Effector memory CD4-positive, alpha-beta T cell (primary cell): ENCODE results near the gene GATD1.

Experiments used
- DNase-seq, 3 donors: peaks; one replicate each; pipeline ENCODE4 v3.0.0-alpha.2; 2020
- H3K27ac ChIP-seq: 2 replicates; pipeline ENCODE4 v1.7.0; 2013; ENCODE audit warnings: mild to moderate bottlenecking, low read length, moderate library complexity; ENCODE audit not compliant: insufficient read depth, poor library complexity, severe bottlenecking
- H3K27me3 ChIP-seq: replicated peaks from 2 replicates; pipeline ENCODE4 v1.7.0; 2013; ENCODE audit warnings: mild to moderate bottlenecking, low read length; ENCODE audit not compliant: insufficient read depth, control insufficient read depth, poor library complexity, severe bottlenecking
- H3K36me3 ChIP-seq: 2 replicates; pipeline ENCODE4 v1.7.0; 2013; ENCODE audit warnings: mild to moderate bottlenecking, low read length, moderate library complexity; ENCODE audit not compliant: control insufficient read depth, insufficient read depth
- H3K4me1 ChIP-seq: 2 replicates; pipeline ENCODE4 v1.7.0; 2013; ENCODE audit warnings: low read length, mild to moderate bottlenecking; ENCODE audit not compliant: control insufficient read depth, insufficient read depth, poor library complexity, severe bottlenecking
- H3K4me3 ChIP-seq: 2 replicates; pipeline ENCODE4 v1.7.0; 2013; ENCODE audit warnings: low read length, low read depth, mild to moderate bottlenecking; ENCODE audit not compliant: insufficient read depth, poor library complexity, severe bottlenecking
- H3K9me3 ChIP-seq: 2 replicates; pipeline ENCODE4 v1.7.0; 2013; ENCODE audit warnings: mild to moderate bottlenecking, low read length, moderate library complexity; ENCODE audit not compliant: control insufficient read depth

The GATD1 gene

DNA sequence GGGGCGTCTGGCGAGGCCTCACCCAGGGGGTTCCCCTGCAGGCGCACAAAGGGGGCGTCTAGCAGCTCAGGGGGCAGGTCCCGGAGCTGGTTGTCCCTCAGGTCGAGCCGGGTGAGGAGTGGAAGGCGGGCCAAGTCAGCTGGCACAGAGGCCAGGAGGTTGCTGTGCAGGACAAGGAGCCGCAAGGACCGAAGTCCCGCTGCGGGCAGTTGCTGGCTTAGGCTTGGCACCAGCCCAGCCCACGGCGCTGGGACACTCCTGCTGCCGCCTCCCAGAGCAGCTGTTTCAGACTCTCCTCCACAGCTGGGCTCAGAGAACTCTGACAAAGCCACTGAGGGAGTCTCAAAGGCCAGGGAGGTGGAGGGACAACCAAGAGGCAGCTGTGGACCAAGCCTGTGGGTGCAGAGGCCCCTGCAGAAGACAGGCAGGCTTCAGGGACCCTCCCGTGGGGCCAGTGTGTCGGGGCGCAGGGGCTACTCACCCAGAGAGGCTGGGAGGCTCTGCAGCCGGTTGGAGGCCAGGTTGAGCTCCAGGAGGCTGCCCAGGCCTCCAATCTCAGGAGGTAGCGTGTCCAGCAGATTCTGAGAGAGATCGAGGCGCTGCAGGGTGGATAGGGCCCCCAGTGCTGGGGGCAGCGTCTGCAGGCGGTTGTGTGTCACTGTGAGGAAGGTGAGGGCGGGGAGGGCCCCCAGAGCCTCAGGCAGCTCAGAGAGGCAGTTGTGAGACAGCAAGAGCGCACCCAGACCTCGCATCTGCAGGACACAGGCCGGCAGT lies 25.6 kb upstream of the GATD1 start:
- no peak overlapping the region for H3K27ac ChIP-seq
- no peaks in the 10 kb centered on the region for H3K9me3 ChIP-seq
- peaks cover 13% of the 10 kb centered on the region for H3K36me3 ChIP-seq
- no peaks in the 10 kb centered on the region for H3K27me3 ChIP-seq
- no peak overlapping the region for H3K4me3 ChIP-seq
- H3K4me1 ChIP-seq = peaks cover 15% of the 10 kb centered on the region
- DNase-seq = no peak

DNA sequence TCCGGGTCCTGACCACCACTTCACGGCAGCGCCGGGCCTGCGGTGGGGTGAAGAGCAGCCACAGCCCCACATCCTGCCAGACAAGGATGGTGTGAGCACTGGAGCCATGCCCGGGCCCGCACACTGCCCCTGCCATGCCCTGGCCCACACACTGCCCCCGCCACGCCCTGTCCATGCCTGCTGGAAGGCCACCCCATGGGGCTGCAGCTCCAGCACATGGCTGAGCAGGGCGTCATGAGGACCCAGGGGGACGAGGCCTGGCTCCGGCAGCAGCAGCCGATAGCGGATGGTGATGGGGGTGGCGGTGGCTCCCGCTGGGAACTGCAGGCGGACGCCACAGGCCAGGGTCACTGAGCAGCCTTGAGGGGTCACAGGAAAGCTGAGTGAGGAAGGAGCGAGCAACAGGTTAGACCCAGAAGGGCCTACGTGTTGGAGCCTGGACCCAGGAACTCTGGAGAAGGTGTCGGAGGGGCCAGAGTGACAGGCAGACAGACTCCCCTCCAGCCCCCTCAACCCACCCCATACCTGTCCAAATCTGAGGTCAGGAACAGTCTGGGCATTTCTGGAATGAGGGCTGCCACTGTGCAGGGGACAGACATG lies 24.8 kb upstream of the GATD1 start:
- DNase-seq = no peak
- no peaks in the 10 kb centered on the region for H3K27me3 ChIP-seq
- no peak overlapping the region for H3K4me3 ChIP-seq
- H3K4me1 ChIP-seq = peaks cover 21% of the 10 kb centered on the region
- H3K9me3 ChIP-seq = no peaks in the 10 kb centered on the region
- H3K27ac ChIP-seq = no peak overlapping the region
- peaks cover 13% of the 10 kb centered on the region for H3K36me3 ChIP-seq

DNA sequence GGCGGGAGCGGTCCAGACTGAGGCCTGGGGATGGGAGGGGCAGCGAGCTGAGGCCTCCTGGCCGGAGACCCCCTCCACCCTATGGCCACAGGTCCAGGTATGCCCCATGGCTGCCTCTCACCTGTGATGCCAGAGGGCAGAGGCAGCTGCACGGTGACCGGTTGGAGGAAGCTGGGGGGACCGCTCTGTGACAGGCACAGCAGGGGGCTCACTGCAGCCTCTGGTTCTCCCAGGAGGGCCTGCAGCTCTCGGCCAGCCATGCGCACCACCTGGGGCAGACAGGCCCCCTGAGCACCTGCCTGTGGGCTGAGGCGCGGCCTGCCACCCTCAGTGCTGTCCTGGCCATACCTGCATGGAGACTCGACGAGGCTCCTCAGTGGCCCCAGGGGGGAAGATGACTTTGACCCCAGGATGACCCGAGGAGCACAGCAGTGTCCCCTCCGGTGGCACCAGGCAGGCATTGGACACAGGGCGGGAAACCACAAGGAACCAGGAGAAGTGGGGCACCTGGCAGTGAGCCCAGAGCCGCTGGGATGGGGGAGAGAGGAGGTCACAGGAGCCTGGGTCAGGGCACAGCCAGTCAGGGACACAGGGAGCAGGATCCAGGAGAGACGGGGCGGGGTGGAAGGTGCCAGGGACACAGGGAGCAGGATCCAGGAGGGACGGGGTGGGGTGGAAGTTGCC lies 24.0 kb upstream of the GATD1 start:
- Histone ChIP-seq H3K4me1 (peaks cover 30% of the 10 kb centered on the region), H3K4me3 (no peak overlapping the region), H3K36me3 (peaks cover 13% of the 10 kb centered on the region), H3K9me3 (no peaks in the 10 kb centered on the region), H3K27me3 (no peaks in the 10 kb centered on the region), H3K27ac (no peak overlapping the region)
- no peak for DNase-seq

DNA sequence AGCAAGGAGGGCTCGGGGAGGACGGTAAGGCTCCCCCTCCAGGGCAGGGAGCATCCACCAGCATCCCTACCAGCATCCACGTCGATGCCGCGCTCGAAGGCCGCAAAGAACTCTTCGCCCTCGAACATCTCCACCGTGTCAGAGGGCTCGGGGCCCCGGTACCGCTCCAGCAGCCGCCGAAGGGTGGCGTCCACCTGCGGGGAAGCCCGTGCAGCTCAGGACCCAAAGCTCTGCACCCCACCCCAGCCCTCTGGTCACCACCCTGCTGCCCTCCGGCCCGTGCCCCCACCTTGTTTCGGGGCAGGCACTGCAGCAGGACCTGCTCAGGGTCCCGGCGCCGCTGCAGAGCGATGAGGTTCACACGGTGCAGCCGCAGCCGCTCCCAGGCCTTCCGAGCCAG lies 23.2 kb upstream of the GATD1 start:
- H3K9me3 ChIP-seq = no peaks in the 10 kb centered on the region
- peaks cover 13% of the 10 kb centered on the region for H3K36me3 ChIP-seq
- no peak overlapping the region for H3K4me3 ChIP-seq
- no peaks in the 10 kb centered on the region for H3K27me3 ChIP-seq
- H3K4me1 ChIP-seq = peaks cover 33% of the 10 kb centered on the region
- no peak for DNase-seq
- H3K27ac ChIP-seq = no peak overlapping the region

DNA sequence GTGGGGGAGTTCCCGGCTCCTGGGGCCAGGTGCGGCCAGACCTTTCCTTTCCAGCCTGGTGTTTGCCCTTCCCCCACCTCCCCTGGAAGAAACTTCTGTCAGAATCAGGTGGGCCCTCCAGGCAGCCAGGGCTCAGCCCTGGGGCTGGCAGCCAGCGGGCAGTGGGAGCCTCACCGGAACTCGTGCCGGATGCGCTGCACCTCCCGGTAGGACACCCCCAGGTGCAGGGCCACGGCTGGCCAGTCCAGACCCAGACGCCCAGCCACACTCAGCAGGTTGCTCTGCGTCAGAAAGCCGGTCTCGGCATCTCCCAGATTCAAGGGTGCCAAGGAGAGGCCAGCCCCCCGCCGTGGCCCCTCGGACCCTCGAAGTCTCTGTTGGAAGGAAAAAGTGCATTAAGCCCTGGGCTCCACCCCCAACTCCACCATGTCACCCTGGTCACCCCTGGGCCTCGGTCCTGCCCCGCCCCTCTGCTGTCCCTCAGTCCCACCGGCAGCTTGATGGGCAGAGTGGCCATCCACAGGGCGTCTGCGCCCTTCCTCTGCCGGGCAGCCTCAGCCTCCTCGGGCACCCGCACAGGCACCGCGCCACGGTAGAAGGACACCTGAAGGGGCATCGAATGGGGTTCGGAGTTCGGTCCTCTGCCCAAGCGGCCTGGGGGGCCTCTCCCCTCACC lies 22.5 kb upstream of the GATD1 start:
- no peak for DNase-seq
- H3K4me3 ChIP-seq = no peak overlapping the region
- no peaks in the 10 kb centered on the region for H3K9me3 ChIP-seq
- H3K4me1 ChIP-seq = peaks cover 34% of the 10 kb centered on the region
- H3K27ac ChIP-seq = no peak overlapping the region
- peaks cover 13% of the 10 kb centered on the region for H3K36me3 ChIP-seq
- H3K27me3 ChIP-seq = no peaks in the 10 kb centered on the region

DNA sequence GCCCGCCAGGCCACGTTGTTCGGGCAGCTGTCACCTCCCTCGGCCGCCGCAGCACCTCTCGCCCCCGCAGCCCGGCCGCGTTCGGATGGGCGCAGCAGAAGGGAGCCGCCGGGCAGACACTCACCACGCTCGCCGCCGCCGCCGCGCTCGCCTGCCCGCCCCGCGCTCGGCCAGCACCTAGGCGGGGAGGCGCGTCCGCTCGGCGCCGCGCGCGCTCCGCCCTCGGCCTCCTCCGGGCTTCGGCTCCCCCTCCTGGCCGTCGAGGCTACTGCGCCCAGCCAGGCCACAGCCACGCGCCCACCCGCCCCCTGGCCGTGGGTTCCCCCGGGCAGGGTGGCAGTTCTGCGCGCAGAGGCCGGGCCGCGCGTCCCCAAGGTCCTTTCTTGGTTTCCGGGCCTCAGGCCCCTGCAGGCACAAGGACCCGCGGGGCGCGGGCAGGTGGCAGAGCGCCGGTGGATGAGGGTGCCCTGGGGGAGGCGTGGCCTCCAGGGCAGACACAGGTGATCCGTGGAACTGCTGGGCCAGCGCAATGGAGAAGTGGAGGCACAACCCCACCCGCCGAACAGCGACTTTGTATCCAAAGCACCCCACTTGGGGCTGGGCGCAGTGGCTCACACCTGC lies 20.9 kb upstream of the GATD1 start, which contains the start of gene SLC25A22:
SLC25A22 (minus strand) TSS at position 189 of the 621 bp plus-strand sequence. CDS start 3,275 bp downstream, outside the sequence.
- Histone ChIP-seq H3K36me3 (peaks cover 22% of the 10 kb centered on the region), H3K27me3 (no peaks in the 10 kb centered on the region), H3K4me3 (peak within 1 kb of the TSS; percentile 91), H3K4me1 (peaks cover 29% of the 10 kb centered on the region), H3K27ac (peak within 1 kb of the TSS; percentile 98), H3K9me3 (no peaks in the 10 kb centered on the region)
- DNase-seq = peak; percentile 70 to 75 (median 71)

DNA sequence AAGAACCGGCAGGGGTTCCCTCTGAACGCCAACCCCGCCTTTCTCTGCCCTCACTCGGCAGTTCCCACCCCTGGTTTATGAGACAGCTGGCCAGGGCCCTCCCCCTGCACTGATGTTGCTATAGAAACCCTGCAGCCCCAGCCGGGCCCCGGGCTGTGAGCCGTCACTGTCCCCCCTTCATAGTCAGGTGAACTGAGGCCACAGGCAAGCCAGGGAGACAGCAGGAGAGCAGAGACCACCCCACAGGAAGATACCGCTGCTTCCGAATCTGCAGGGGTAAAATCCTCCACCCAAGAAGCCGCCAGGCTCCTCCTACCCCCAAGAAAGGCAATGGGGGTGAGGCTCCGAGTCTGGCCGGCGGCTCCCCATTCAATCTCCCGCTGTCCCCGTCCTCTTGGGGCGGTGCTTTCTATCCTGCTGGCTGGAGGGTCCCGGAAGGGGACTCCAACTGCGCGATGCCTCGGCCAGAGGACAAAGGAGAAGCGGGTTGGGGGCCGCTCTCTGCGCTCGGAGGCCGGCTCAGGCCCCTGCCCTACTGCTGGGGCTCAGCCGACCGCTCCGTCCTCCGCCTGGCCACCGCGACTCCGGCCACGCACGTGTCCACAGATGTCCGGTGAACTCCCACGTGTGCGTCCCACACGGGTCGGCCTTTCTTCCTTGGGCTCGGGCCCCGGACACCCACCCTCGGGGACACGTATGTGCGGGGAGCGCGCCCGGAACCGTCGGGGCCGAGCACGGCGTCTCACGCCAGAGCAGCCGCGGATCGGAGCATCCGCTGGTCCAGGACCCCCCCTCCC lies 20.2 kb upstream of the GATD1 start:
- Histone ChIP-seq H3K4me1 (peaks cover 29% of the 10 kb centered on the region), H3K9me3 (no peaks in the 10 kb centered on the region), H3K4me3 (peak overlapping the region; percentile 91), H3K27me3 (no peaks in the 10 kb centered on the region), H3K27ac (peak overlapping the region; percentile 98), H3K36me3 (peaks cover 25% of the 10 kb centered on the region)
- peak; percentile 70 to 81 (median 74) for DNase-seq

DNA sequence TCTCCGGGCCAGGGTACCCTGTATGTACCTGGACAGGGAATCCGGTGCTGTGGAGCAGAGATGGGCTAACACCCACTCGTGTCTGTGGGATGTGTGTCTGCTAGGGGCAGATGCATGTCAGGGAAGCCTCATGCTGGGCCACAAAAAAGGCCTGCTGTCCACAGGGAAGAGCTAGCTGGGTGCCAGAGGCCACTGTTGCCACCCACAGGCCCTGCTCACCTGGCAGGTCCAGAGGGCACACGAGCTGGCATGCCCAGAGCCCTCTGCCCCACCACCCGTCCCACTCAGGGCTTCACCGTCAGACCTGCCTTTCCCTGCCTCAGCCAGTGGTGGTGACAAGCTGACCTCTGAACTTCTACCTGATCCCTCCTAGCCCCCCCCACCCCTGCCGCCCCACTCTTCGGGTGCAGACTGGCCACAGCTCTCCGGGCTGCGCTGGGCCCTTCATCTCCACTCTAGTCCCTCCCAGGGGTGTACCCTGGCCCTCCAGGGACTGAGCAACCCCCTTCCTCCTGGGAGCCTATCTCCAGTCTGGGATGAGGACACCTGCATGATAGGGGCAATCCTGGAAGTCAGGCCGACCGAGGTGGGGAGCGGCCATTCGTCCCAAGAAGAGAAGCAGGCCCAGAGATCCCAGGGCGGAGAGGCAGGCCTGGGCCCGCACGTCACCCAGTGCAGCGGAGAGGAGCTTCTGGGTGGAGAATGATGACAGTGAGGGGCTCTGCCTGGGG lies 19.4 kb upstream of the GATD1 start:
- Histone ChIP-seq H3K36me3 (peaks cover 30% of the 10 kb centered on the region), H3K4me1 (peaks cover 29% of the 10 kb centered on the region)

More for the DNA sequence above, 19.4 kb upstream of the GATD1 start:
- DNase-seq = no peak
- Histone ChIP-seq H3K4me3 (peak overlapping the region; percentile 91), H3K9me3 (no peaks in the 10 kb centered on the region), H3K27me3 (no peaks in the 10 kb centered on the region), H3K27ac (peak overlapping the region; percentile 98)
